GM21367 (cell line): Measurements from ENCODE around the gene ATP6V1C2.
"Not testable (repeated sequence)": the region's sequence is repeated elsewhere in the genome, so short reads cannot be mapped to it uniquely, and the experiment has no call there.

Experiments used
- ATAC-seq: cut with Tn5 transposase; IDR thresholded peaks from one replicate; pipeline ENCODE4 v1.9.1; 2021; ENCODE audit not compliant: unreplicated experiment

Gene ATP6V1C2

DNA sequence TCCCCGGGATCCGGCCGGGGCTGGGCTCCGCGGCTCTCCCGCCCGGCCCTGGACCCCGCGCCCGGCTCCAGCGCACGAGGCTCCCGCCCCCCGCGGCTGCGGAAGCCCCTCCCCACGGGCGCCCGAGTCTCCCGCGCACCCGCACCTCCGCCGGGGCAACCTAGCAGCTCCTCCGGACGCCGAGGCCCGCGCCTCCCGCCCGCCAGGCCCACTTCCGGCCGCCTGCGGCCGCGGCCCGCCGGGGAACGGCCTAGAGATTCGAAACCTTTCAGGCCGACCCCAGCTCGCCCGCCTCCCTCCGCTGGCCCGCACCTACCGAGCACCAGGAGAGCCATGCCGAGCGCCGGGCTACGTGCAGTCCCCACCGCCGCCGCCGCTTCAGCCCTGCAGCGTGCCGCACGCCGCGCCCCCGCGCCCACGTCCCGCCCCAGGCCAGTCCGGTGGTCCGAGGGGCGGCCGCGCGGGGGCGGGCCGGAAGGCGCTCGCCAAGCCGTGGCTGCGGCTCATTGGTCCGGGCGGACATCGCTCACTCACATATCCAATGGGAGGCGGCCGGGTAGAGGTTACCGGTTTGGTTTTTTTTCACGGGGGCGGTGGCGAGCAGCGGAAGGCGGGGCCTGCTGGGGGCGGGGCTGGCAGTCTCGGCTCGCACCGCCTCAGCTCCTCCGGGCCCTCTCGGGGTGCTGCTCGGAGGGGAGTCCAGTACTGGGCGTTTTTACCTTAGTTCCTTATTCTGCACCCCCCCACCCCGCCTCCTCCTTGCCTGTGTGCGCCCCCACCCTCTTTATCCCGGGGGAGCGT lies 91.1 kb downstream of the ATP6V1C2 start, which contains the start of gene PDIA6:
Gene PDIA6 (minus strand): TSS at position 424 of the 801 bp plus-strand sequence. CDS start 89 bp downstream, at position 335.
- ATAC-seq = peak; percentile 84

- ATAC-seq = not testable (repeated sequence)
Measured at GRCh38 chr2:10813163-10814138, 92.0 kb downstream of the ATP6V1C2 start.

- ATAC-seq = no peak
Measured at GRCh38 chr2:10814142-10814541, 92.7 kb downstream of the ATP6V1C2 start.

DNA sequence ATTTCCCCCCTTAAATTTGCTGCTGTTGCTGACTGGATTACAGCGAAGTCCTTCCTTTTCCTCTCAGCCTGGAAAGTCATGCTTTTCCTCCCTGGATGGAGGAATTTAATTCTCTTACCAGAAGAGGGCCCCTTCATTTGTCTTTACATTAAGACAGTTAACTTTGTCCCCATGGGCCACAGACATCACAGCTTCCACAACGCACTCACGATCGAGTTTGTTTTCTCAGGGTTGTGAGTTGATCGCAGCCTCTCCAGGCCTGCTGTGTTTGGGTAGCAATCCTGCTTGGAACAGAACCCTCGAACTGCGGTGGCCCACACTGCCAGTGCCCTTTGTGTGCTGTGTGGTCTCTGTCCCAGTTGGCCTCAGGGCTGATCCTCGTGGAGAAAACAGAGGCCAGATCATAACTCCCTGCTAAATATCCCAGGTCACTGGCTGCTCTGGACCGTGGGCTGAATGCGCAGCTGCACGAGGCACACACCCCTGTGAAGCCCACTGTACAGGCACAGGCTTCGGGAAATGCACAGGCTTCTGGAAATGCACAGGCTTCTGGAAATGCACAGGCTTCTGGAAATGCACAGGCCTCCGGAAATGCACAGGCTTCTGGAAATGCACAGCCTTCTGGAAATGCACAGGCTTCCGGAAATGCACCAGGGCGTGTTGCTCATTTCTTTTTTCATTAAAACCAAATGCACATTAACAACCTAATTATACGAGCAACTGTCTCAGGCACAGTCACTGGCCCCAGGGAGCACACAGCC lies 93.3 kb downstream of the ATP6V1C2 start:
- ATAC-seq = no peak

DNA sequence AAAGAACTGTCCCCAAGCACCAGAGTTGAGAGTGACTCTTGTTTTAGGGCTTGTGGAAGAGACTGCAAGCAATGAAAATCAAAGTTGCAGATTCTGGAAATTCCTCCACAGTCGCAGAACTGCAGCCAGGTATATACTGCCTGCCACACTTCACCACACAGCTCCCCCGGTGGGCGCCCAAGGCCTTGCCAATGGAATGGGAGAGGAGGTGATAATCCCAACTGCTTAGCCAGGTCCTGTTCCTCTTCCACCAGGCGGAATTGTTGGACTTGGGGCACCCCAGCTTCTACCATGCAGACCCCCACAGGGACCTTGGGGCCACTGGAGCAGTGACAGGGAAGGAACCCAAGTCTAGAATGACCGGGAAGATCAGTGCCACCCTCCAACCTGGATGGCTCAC lies 96.0 kb downstream of the ATP6V1C2 start:
- no peak for ATAC-seq

DNA sequence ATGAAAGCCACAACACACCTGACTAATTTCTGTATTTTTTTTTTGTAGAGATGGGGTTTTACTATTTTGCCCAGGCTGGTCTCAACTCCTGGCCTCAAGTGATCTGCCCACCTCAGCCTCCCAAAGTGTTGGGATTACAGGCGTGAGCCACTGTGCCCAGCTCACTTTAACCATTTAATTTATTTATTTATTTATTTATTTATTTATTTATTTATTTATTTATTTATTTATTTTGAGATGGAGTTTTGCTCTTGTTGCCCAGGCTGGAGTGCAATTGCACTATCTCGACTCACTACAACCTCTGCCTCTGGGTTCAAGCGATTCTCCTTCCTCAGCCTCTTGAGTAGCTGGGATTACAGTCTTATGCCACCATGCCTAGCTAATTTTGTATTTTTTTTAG lies 96.9 kb downstream of the ATP6V1C2 start:
- not testable (repeated sequence) for ATAC-seq

DNA sequence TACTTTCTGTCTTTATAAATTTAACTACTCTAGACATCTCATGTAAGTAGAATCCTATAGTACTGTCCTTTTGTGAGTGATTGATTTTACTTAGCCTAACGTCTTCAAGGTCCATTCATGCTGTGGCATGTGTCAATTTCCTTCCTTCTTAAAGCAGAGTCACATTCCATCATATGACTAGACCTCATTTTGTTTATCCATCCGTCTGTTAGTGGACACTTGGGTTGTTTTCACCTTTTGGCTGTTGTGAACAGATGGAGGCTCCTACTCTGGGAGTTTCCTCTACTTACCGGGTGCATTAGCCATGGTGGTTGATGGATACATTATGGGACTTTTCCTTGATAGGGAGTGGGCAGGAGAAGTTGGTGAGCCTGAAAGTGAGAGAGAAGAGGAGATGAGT lies 97.6 kb downstream of the ATP6V1C2 start:
- ATAC-seq = no peak

- ATAC-seq = no peak
Measured at GRCh38 chr2:10819714-10820314, 98.4 kb downstream of the ATP6V1C2 start.

DNA sequence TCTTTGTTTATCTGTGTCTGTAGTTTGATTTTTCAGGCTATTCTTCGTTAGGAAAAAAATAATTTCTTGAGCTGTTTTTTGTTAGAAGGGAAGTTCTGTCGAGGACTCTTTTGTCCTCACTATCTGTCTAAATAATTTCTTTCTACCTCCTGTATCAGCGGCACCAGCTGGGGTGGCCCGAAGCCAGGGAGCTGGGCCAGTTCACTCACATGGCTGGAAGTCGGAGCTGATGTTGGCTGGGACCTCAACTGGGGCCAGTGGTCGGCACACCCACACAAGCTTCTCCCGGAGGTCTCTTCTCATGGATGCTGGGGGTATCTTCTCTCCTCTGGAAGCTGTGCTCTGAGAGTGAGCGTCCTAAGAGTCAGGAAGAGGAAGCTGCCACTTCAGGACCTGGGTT lies 99.1 kb downstream of the ATP6V1C2 start:
- no peak for ATAC-seq

DNA sequence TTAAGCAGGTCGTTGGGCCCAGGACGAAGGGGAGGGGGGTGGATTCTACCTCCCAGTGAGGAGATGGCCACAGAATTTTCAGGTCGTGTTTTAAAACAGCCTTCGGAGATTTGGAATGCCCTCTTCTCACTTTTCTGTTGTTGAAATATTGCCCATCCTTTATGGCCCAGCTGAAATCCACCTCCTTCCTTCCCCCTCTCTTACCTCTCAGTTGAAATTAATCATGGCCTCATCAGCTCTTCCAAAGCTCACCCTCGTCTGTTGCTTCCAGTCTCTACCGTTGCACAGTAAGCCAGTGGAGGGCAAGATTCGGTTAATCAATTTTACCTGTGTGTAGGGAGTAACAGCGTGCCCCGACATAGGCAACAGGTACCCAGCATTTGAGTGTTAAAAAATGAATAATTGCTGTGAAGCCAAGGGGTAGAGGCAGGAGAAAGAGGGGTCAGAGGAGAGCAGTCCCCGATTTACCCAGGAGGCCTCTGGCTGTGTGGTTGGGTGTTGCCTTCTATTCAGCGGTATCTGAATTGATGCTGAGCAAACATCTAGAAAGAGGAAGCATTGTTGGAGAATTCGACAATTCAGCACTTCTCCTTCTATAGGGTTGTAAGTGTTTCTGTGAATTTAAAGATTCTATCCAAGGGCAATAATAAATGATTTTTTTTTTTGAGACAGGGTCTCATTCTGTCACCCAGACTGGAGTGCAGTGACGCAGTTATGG lies 99.7 kb downstream of the ATP6V1C2 start:
- no peak for ATAC-seq

DNA sequence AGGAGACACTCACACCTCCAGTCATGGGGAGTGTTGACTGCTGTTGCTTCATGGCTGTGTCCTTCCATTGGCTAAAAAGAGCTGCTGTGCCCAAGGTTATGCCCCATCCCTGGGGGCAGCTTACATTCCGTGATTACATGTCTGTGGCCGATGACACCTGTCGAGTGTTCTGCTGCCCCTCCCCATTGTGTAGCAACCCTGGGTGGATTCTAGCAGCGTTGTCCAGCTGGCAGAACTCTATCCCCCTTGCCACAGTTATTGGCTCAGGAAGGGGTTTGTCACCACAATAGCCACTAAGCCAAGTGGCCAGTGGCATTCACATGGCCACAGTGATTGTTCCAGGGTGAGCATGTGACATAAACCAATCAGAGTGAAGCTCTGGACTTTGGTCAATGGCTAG lies 102.8 kb downstream of the ATP6V1C2 start:
- no peak for ATAC-seq

GRCh38 chr2:10826026-10826425 lies 104.6 kb downstream of the ATP6V1C2 start:
- ATAC-seq = no peak

DNA sequence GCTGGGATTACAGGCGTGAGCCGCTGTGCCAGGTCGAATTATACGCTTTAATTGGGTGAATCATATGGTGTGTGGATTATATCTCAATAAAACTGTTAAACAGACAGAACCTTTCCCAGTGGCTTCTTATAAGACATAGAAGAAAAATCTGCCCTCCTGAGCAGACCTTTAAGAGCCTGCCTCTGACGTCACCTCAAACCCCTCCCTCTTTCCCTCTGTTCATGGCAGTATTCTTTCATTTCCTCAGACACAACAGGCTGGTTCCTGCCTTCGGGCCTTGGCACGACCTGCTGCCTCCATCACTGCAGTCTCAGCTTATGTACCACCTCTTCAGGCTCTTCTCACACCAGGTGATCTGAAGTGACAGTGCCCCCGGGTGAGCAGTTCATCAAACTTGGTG lies 105.2 kb downstream of the ATP6V1C2 start:
- no peak for ATAC-seq

GRCh38 chr2:10828346-10828745 lies 106.9 kb downstream of the ATP6V1C2 start:
- ATAC-seq = no peak

DNA sequence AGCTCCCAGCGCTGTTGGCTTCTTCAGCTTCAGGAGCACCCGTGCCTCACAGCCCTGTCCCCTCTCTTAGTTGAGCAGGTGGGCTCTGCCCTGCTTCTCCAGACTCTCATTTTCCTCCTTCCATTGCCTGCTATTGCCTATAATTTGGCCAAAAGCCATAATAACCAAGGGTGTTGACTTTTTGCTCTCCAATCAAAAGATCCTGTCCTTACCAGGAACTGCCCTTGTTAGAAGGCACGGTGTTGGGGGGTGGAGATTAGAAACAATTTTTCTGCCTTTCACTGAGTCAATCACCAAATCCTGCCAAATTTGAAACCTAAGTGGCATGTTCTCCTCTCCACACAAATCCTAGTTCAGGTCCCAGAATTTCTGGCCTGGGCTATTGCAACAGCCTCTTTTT lies 107.9 kb downstream of the ATP6V1C2 start:
- ATAC-seq = no peak

GRCh38 chr2:10830203-10830602 lies 108.8 kb downstream of the ATP6V1C2 start:
- no peak for ATAC-seq

- ATAC-seq = no peak
Measured at GRCh38 chr2:10830641-10831399, 109.4 kb downstream of the ATP6V1C2 start.

- ATAC-seq = no peak
Measured at GRCh38 chr2:10831400-10831985, 110.1 kb downstream of the ATP6V1C2 start.
